Endothelial cell (in vitro differentiated cells): ENCODE data around the gene LSM6. TPM values are rescaled to one million over a fixed set of nuclear protein-coding genes. Genes with fewer than 3 reads are reported as not detected.
A peak's percentile ranks its signal among the peaks of the same experiment; 100 is the strongest.

Experiments
- DNase-seq: peaks from one replicate; pipeline ENCODE4 v3.0.0; 2021; ENCODE audit warnings: low spot score
- H3K27ac Mint-ChIP-seq: one replicate; pipeline ENCODE4 v1.8.0; 2021; ENCODE audit warnings: mixed read lengths, inconsistent platforms; ENCODE audit not compliant: unreplicated experiment
- H3K27me3 Mint-ChIP-seq: one replicate; pipeline ENCODE4 v1.8.0; 2021; ENCODE audit warnings: mild to moderate bottlenecking, moderate library complexity, mixed read lengths, inconsistent platforms; ENCODE audit not compliant: unreplicated experiment
- H3K36me3 Mint-ChIP-seq: one replicate; pipeline ENCODE4 v1.8.0; 2021; ENCODE audit warnings: mild to moderate bottlenecking, low read depth, mixed read lengths, inconsistent platforms; ENCODE audit not compliant: unreplicated experiment
- H3K4me1 Mint-ChIP-seq: one replicate; pipeline ENCODE4 v1.8.0; 2021; ENCODE audit warnings: mild to moderate bottlenecking, mixed read lengths, inconsistent platforms; ENCODE audit not compliant: unreplicated experiment
- H3K4me3 Mint-ChIP-seq: one replicate; pipeline ENCODE4 v1.8.0; 2021; ENCODE audit warnings: mild to moderate bottlenecking, mixed read lengths, inconsistent platforms; ENCODE audit not compliant: unreplicated experiment
- H3K9me3 Mint-ChIP-seq: one replicate; pipeline ENCODE4 v1.8.0; 2021; ENCODE audit warnings: mixed read lengths, inconsistent platforms; ENCODE audit not compliant: unreplicated experiment
- total RNA-seq: library from RNA; stranded (reverse); fragmentation: NEBNext Ultra II Directional; extraction: Animal tissue kit (Norgen Biotek cat#: 25700); gene quantifications from one replicate; pipeline ENCODE4 v1.2.1, GENCODE V29; 2021; ENCODE audit not compliant: unreplicated experiment
- TF ChIP-seq, protein P1 (sequence below): fragments of 200-600 bp; sonication (generic); IDR thresholded peaks from one replicate; pipeline ENCODE4 v1.5.0; 2021; ENCODE audit warnings: antibody characterized with exemption; ENCODE audit not compliant: unreplicated experiment

LSM6 gene
- total RNA-seq, 1 donor from 2014 or later: 40.3 TPM

DNA sequence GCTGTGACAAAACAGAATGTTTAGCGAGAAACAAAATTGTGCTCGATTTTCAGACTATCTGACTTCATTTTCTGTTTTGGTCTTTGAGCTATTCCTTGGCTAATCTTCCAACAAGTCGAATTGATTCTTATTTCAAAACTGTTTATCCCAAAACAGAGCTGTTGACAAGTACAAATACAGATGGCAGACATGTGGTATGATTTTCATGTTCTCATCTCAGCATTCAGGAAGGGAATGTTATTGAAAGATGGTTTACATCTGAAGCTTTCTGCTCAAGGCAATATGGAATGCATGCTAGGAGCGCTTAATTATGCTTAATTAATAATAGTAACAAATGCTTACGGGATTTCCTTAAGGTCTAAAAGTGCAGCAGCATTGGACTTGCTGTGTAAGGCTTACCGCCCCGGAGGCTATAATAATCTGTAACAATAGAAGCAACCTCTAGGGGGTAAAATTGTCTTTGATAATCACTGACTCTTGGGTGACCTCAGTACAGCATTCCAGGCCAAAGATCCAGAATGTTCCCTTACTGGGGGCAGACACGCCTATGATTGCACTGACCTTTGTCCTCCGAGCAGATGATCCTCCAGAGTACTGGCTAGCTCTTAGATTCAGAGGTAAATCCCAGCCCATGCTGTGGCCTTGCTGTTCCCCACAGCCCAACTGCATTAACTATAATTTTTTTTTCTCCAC, 16.4 kb downstream of the LSM6 start:
- peaks cover 3% of the 10 kb centered on the region for H3K27me3 Mint-ChIP-seq
- H3K9me3 Mint-ChIP-seq: no peaks in the 10 kb centered on the region
- TF ChIP-seq, protein P1, sequence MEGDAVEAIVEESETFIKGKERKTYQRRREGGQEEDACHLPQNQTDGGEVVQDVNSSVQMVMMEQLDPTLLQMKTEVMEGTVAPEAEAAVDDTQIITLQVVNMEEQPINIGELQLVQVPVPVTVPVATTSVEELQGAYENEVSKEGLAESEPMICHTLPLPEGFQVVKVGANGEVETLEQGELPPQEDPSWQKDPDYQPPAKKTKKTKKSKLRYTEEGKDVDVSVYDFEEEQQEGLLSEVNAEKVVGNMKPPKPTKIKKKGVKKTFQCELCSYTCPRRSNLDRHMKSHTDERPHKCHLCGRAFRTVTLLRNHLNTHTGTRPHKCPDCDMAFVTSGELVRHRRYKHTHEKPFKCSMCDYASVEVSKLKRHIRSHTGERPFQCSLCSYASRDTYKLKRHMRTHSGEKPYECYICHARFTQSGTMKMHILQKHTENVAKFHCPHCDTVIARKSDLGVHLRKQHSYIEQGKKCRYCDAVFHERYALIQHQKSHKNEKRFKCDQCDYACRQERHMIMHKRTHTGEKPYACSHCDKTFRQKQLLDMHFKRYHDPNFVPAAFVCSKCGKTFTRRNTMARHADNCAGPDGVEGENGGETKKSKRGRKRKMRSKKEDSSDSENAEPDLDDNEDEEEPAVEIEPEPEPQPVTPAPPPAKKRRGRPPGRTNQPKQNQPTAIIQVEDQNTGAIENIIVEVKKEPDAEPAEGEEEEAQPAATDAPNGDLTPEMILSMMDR: peak; percentile 40
- H3K4me1 Mint-ChIP-seq: peaks cover 19% of the 10 kb centered on the region
- H3K4me3 Mint-ChIP-seq: no peak overlapping the region
- H3K36me3 Mint-ChIP-seq: peaks cover 25% of the 10 kb centered on the region
- DNase-seq: no peak
- no peak overlapping the region for H3K27ac Mint-ChIP-seq

DNA sequence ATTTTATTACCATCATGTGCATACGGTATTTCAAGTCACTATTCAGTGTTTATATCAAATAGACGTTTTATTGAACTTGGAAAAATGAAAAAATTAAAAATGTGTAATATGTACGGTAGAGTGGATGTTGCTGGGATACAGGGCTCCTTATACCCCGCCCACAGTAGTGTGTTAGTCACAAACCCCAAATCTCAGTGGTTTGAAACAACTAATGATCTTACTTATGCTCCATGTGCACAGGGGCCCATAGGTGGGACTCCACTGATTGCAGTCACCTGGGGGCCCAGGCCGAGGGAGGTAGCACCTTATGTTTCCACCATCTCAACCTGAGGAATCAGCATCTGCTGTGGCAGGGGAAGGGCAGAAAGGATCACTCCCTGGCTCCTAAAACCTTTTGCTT, 18.1 kb downstream of the LSM6 start:
- DNase-seq: no peak
- Mint-ChIP-seq H3K27me3 (peaks cover 3% of the 10 kb centered on the region), H3K9me3 (no peaks in the 10 kb centered on the region), H3K4me1 (peaks cover 19% of the 10 kb centered on the region), H3K4me3 (no peak overlapping the region), H3K36me3 (peaks cover 20% of the 10 kb centered on the region), H3K27ac (no peak overlapping the region)
- TF ChIP-seq, protein P1: no peak

DNA sequence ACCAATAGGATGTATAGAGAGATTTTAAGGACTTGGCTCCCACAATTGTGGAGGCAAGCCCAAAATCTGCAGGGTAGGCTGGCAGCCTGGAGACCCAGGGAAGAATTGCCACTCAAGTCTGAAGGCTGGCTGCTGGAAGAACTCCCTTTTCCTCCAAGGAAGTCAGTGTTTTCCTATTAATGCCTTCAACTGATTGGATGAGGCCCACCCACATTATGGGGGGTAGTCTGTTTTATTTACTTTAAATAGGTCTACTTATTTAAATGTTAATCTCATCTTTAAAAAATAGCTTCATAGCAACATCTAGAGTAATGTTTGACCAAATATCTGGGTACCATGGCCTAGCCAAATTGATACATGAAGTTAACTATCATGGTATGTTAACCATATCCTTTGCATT, 18.7 kb downstream of the LSM6 start:
- H3K27ac Mint-ChIP-seq: no peak overlapping the region
- H3K36me3 Mint-ChIP-seq: peaks cover 20% of the 10 kb centered on the region
- H3K27me3 Mint-ChIP-seq: peaks cover 3% of the 10 kb centered on the region
- peaks cover 19% of the 10 kb centered on the region for H3K4me1 Mint-ChIP-seq
- H3K9me3 Mint-ChIP-seq: no peaks in the 10 kb centered on the region
- DNase-seq: no peak
- no peak overlapping the region for H3K4me3 Mint-ChIP-seq
- TF ChIP-seq, protein P1: no peak

DNA sequence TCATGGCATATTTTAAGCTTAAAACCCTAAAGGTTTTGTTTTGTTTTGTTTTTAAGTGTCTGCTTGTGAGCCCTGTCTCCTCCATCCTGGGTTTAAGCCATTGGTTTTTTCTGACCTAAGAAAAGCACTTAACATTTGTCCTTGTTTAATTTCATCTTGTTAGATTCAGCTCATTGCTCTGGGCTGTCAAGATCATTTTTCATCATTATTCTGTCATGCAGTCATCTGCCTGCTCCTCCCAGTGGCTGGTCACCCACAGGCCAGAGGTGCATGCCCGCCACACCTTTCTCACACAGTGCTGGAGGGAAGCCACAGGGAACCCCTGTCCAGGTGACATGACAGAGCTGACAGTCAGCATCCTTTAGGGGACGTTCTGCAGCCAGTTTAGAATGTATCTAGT, 27.1 kb downstream of the LSM6 start:
- Mint-ChIP-seq H3K4me3 (no peak overlapping the region), H3K27ac (no peak overlapping the region), H3K27me3 (no peaks in the 10 kb centered on the region), H3K4me1 (peaks cover 3% of the 10 kb centered on the region), H3K36me3 (no peaks in the 10 kb centered on the region), H3K9me3 (no peaks in the 10 kb centered on the region)
- no peak for DNase-seq
- TF ChIP-seq, protein P1: no peak

DNA sequence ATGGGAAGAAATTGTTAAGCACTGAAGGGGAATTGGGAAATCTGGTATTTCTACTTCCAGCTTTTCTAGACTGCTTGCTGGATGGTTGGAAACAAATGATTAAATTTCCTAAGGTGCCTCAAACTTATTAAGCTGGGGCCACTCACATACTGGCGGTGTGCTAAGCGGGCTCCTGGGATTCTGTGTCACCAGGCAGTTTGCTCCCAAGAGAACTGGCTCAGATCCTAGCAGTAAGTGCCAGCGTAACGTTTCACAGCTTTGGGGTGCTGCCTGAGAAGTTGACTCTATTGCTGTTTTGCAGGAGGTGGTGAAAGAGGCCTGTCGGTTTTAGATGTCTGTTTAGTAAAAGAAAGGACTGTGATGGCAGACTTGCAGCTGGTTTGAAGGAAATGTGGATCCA, 31.9 kb downstream of the LSM6 start:
- Mint-ChIP-seq H3K4me1 (peaks cover 10% of the 10 kb centered on the region), H3K9me3 (no peaks in the 10 kb centered on the region), H3K36me3 (no peaks in the 10 kb centered on the region), H3K27ac (no peak overlapping the region), H3K27me3 (no peaks in the 10 kb centered on the region), H3K4me3 (no peak overlapping the region)
- no peak for DNase-seq
- TF ChIP-seq, protein P1: no peak
